NCI-H1105 (cell line): ENCODE data around the gene GPR32.
"Not testable (repeated sequence)": the region's sequence is repeated elsewhere in the genome, so short reads cannot be mapped to it uniquely, and the experiment has no call there.

Source experiments
- DNase-seq: peaks from one replicate; lab custom pipeline; 2025; lab: John Stamatoyannopoulos, UW

GPR32 gene

GRCh38 chr19:50770164-50770563 lies at the start of gene GPR32:
Gene GPR32 (plus strand): TSS chr19:50770464. CDS start chr19:50770601, 137 bp downstream.
- not testable (repeated sequence) for DNase-seq

GRCh38 chr19:50720921-50721381 lies 49.3 kb upstream of the GPR32 start:
- DNase-seq, result no peak

- DNase-seq, result no peak
These were observed 48.7 kb upstream of the GPR32 start for GRCh38 chr19:50721441-50722137.

GRCh38 chr19:50722201-50723013 lies 47.9 kb upstream of the GPR32 start:
- DNase-seq, result no peak

- no peak for DNase-seq
These were observed 47.2 kb upstream of the GPR32 start, which contains the start of gene CLEC11A for GRCh38 chr19:50723069-50723468. Gene CLEC11A (plus strand): TSS chr19:50723364. CDS start chr19:50723526, 162 bp downstream.

DNA sequence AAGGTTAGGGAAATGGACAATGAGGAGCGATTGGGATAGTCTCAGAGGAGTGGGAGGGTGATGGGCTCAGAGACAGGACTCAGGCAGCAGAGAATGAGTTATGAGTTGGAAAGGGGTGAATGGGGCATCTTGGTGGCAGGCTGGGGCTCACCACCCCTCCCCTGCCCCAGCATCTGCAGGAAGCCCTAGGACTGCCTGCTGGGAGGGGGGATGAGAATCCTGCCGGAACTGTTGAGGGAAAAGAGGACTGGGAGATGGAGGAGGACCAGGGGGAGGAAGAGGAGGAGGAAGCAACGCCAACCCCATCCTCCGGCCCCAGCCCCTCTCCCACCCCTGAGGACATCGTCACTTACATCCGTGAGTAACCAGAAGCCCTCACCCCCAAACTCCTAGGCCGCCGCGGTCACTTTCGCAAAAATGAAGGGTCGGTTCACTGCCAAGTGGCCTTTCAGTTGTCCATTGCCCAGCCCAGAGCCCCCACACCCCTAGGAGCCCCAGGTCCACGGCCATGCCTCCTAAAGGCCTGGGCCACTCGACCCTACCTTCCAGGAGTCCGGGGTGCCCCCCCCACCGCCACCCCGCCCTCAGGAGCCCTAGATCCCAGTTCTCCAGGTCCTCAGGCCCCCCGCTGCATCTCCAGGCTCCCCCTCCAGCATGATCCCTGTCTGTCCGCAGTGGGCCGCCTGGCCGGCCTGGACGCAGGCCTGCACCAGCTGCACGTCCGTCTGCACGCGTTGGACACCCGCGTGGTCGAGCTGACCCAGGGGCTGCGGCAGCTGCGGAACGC lies 46.3 kb upstream of the GPR32 start:
- DNase-seq, result no peak

DNA sequence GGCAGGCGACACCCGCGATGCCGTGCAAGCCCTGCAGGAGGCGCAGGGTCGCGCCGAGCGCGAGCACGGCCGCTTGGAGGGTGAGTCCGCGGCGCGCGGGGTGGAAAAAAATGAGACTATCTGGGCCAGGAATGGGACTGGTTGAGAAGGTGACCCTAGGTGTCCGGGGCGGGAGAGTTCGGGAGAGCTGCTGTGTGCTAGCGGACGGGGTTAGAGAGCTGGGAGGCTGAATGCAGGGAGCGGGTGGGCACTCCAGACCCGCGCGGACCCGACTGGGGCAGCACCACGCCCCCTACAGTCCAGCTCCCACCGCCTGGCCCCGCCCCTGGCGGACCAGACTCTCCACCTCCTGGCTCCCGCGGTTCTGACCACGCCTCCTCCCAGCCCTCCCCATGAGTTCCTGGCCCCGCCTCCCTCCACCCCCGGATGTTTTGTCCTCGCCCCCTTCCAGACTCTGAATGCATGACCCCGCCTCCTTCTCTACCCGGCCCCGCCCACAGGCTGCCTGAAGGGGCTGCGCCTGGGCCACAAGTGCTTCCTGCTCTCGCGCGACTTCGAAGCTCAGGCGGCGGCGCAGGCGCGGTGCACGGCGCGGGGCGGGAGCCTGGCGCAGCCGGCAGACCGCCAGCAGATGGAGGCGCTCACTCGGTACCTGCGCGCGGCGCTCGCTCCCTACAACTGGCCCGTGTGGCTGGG lies 45.6 kb upstream of the GPR32 start:
- peak; percentile 91 for DNase-seq

DNA sequence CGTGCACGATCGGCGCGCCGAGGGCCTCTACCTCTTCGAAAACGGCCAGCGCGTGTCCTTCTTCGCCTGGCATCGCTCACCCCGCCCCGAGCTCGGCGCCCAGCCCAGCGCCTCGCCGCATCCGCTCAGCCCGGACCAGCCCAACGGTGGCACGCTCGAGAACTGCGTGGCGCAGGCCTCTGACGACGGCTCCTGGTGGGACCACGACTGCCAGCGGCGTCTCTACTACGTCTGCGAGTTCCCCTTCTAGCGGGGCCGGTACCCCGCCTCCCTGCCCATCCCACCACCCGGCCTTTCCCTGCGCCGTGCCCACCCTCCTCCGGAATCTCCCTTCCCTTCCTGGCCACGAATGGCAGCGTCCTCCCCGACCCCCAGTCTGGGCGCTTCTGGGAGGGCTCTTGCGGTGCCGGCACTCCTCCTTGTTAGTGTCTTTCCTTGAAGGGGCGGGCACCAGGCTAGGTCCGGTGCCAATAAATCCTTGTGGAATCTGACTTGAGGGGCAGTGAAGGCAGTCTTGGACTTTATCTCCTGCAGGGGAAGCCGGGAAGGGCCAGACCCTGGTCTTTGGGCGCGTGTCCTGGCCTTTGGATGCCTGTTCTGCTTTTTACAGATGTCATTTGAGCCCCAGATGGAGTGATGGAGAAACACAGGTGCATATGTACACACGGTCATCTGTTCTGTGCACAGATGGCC lies 44.9 kb upstream of the GPR32 start:
- DNase-seq, result no peak

DNA sequence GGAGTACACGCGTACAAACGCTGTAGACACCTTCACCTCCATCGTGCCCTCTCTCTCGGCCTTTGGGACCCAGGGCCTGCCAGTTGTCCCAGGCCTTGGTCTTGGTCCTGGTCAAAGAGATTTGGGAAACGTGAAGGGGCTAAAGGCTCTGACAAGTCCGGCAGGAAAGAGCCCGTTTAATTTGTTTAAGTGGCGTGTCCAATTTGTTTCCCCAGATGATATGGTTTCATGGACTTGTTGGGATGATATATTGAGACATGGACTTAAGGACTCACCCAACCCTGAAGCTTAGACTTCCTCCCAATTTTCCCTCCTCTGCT lies 44.4 kb upstream of the GPR32 start:
- DNase-seq, result no peak

- no peak for DNase-seq
These were observed 42.1 kb upstream of the GPR32 start for GRCh38 chr19:50728084-50728737.

- DNase-seq, result no peak
These were observed 40.4 kb upstream of the GPR32 start for GRCh38 chr19:50729894-50730293.

DNA sequence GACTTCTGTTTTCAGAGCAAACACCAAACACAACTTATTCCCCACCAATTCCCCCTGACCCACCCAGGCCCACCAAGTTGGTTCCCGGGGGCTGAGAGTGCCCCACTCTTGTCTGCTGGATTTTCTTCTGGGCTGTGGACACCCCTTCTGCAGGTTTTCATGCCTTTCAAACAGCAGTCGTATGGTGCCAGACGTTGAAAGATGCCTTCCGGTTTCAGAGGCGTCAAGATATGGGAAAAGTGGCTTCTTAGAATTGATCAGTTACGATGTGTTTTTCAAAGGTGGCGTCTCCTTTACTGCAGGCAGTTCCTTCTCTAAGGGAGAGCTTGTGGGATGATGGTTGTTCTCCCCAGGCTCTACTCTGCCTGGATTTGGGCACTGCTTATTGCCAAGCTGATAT lies 34.4 kb upstream of the GPR32 start:
- no peak for DNase-seq

- no peak for DNase-seq
These were observed 33.9 kb upstream of the GPR32 start for GRCh38 chr19:50736338-50736737.

DNA sequence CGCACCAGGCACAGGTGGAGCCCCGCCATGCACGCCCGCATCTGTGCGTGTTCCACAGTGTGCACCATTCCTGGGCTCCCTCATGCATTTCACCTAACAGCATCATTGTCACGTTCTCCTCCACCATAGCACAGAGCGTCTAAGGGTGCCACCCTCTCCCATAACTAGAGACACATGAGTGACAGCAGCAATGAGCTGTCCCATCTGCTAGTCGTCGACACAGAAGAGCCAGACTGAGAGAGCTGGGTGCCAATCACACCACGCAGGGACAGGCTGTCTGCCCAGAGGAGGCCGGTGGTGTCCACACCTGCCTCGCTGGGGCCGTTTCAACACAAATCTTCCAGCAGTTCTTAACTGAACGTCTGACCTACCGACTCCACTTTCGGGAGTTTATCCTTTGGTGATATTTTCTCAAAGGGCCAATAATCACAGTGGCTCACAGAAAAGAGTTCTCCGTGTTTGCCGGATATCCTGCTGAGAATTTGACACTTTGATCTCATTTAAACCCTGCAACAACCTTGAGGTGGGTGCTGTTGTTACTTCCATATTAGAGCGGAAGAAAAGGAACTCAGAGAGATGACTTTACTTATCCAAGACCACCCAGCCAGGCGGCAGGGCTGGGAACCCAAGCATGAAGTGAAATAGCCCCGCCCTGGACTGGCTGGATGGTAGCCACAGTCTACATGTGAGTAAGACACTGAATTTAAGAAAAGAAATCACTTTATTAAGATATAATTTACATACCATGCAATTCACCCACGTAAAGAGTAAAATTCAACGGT lies 30.9 kb upstream of the GPR32 start:
- no peak for DNase-seq

DNA sequence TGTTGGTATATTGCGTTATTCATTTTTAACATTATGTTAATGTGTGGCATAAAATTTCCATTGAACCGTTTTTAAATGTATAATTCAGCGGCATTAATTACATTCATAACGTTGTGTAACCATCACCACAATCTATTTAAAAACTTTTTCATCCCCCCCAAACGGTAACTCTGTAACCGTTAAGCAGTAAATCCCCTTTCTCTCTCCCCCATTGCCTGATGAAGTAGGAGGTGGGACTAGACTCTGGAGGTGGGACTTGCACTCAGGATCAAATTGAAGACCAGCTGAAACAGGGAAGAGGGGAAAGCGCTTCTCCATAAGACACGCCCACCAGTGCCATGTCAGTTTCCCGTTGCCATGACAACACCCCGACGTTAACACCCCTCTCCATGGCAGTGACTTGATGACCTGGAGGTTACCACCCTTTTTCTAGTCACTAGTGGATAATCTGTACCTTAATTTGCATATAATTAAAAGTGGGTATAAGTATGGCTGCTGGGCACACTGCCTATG lies 30.3 kb upstream of the GPR32 start:
- no peak for DNase-seq

GRCh38 chr19:50741179-50741933 lies 28.9 kb upstream of the GPR32 start:
- no peak for DNase-seq

GRCh38 chr19:50743537-50743936 lies 26.7 kb upstream of the GPR32 start:
- no peak for DNase-seq

DNA sequence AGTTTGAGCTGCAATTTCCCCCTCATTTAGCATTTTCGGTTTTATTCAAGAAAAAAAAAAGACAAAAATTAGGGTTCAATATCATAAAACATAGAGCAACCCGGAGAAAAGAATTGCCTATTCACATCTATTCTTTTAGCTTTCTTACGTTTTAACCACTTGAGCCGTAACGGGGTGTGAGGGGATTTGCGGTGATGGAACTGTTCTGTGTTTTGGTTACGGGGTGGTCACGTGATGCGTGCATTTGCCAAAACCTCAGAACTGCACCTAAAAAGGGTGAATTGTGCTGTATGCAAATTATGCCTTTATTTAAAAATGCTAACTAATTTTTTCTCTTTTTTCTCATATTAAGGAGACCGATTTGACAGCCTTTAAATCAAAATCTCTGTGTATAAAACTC lies 25.0 kb upstream of the GPR32 start:
- DNase-seq, result no peak

- DNase-seq, result not testable (repeated sequence)
These were observed 23.1 kb upstream of the GPR32 start for GRCh38 chr19:50747141-50747540.
